Bronchial epithelial cell (primary cell): ENCODE data around the gene FHDC1. TPM values are rescaled to one million over a fixed set of nuclear protein-coding genes. Genes with fewer than 3 reads are reported as not detected.
A peak's percentile ranks its signal among the peaks of the same experiment; 100 is the strongest.
"Not testable (repeated sequence)": the region's sequence is repeated elsewhere in the genome, so short reads cannot be mapped to it uniquely, and the experiment has no call there.

Source experiments
- DNase-seq: peaks from one replicate; pipeline ENCODE4 v3.0.0-alpha.2; 2010; ENCODE audit warnings: low read depth
- FAIRE-seq: peaks from 2 replicates; lab custom pipeline; 2011; peaks lifted over from hg19 to GRCh38; lab: Jason Lieb, UNC
- H3K27me3 ChIP-seq: 2 replicates; pipeline ENCODE4 v1.5.1; 2011; ENCODE audit warnings: low read length; ENCODE audit not compliant: control insufficient read depth, insufficient read depth
- H3K36me3 ChIP-seq: 2 replicates; pipeline ENCODE4 v1.5.1; 2011; ENCODE audit warnings: low read length; ENCODE audit not compliant: control insufficient read depth, insufficient read depth
- H3K4me3 ChIP-seq: 2 replicates; pipeline ENCODE4 v1.5.1; 2011; ENCODE audit warnings: mild to moderate bottlenecking, low read depth, low read length, control low read depth
- CTCF ChIP-seq: IDR thresholded peaks from 2 replicates; pipeline ENCODE4 v1.5.1; 2011; ENCODE audit warnings: mild to moderate bottlenecking, moderate library complexity, low read length, control low read depth, inconsistent platforms; ENCODE audit not compliant: insufficient read depth, severe bottlenecking
- total RNA-seq: library from RNA; depleted of rRNA; stranded (reverse); fragments of >200 nt; gene quantifications from 2 replicates; pipeline ENCODE4 v1.2.1, GENCODE V29; 2014

The FHDC1 gene, protein sequence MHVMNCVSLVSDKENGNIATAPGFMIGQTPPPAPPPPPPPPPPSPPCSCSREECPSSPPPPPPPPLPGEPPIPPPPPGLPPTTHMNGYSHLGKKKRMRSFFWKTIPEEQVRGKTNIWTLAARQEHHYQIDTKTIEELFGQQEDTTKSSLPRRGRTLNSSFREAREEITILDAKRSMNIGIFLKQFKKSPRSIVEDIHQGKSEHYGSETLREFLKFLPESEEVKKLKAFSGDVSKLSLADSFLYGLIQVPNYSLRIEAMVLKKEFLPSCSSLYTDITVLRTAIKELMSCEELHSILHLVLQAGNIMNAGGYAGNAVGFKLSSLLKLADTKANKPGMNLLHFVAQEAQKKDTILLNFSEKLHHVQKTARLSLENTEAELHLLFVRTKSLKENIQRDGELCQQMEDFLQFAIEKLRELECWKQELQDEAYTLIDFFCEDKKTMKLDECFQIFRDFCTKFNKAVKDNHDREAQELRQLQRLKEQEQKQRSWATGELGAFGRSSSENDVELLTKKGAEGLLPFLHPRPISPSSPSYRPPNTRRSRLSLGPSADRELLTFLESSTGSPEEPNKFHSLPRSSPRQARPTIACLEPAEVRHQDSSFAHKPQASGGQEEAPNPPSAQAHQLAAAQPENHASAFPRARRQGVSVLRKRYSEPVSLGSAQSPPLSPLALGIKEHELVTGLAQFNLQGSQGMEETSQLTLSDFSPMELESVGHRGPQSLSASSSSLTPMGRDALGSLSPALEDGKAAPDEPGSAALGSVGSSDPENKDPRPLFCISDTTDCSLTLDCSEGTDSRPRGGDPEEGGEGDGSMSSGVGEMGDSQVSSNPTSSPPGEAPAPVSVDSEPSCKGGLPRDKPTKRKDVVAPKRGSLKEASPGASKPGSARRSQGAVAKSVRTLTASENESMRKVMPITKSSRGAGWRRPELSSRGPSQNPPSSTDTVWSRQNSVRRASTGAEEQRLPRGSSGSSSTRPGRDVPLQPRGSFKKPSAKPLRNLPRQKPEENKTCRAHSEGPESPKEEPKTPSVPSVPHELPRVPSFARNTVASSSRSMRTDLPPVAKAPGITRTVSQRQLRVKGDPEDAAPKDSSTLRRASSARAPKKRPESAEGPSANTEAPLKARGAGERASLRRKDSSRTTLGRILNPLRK
- total RNA-seq = 0.53 and 2.4 TPM in 2 replicates

- FAIRE-seq (no peak), DNase-seq (no peak)
- Histone ChIP-seq H3K27me3 (no peaks in the 10 kb centered on the region), H3K36me3 (no peaks in the 10 kb centered on the region), H3K4me3 (peak within 1 kb of the TSS; percentile 78)
- peak; percentile 18 for TF ChIP-seq CTCF
These were observed at the start of gene FHDC1 for GRCh38 chr4:152935631-152936445. Gene FHDC1 (plus strand): TSS chr4:152936323. CDS start chr4:152943058, 6,735 bp downstream.

DNA sequence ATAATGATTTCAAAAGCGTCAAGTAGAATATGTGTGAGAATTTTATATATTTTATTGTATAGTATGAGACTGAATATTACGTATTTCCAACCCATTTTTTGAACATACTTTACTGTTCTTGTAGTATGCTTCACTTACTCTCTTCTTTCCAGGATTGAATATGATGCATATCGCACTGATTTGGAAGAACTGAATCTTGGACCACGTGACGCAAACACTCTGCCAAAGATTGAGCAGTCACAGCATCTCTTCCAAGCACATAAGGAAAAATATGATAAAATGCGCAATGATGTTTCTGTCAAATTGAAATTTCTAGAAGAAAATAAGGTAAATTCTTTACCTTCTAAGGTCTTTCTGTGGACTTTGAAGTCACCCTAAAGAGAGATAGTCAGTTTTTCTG lies 48.1 kb upstream of the FHDC1 start:
- H3K36me3 ChIP-seq = peaks cover 2% of the 10 kb centered on the region
- no peak for TF ChIP-seq CTCF
- no peak for FAIRE-seq

GRCh38 chr4:152892974-152893373 lies 43.1 kb upstream of the FHDC1 start:
- no peak overlapping the region for H3K4me3 ChIP-seq
- DNase-seq (no peak), FAIRE-seq (no peak)
- no peaks in the 10 kb centered on the region for H3K27me3 ChIP-seq
- peaks cover 2% of the 10 kb centered on the region for H3K36me3 ChIP-seq
- no peak for TF ChIP-seq CTCF

More for the DNA sequence above, 48.1 kb upstream of the FHDC1 start:
- H3K4me3 ChIP-seq = no peak overlapping the region
- no peaks in the 10 kb centered on the region for H3K27me3 ChIP-seq
- DNase-seq = no peak

- FAIRE-seq = no peak
- Histone ChIP-seq H3K36me3 (no peaks in the 10 kb centered on the region), H3K27me3 (no peaks in the 10 kb centered on the region), H3K4me3 (no peak overlapping the region)
- DNase-seq = peak; percentile 78
- no peak for TF ChIP-seq CTCF
These were observed 41.5 kb upstream of the FHDC1 start for GRCh38 chr4:152894673-152895072.

- no peak for DNase-seq
- no peak for FAIRE-seq
- TF ChIP-seq CTCF = no peak
- Histone ChIP-seq H3K36me3 (no peaks in the 10 kb centered on the region), H3K4me3 (no peak overlapping the region), H3K27me3 (no peaks in the 10 kb centered on the region)
These were observed 39.3 kb upstream of the FHDC1 start for GRCh38 chr4:152896811-152897210.

DNA sequence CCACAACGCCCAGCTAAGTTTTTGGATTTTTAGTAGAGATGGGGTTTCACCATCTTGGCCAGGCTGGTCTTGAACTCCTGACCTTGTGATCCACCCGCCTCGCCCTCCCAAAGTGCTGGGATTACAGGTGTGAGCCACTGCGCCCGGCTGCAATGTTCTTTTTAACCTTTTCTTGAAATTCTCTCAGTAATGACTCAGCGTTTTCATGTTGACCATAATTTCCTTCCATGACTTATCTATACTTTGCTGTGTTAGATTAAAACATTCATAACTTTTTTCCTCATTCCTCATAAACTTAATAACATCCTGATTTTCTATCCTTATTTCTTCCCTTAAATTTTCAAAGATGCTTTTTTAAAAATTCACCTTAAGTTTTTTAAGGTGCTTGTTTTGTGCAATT lies 38.0 kb upstream of the FHDC1 start:
- not testable (repeated sequence) for H3K27me3 ChIP-seq, DNase-seq, FAIRE-seq, H3K36me3 ChIP-seq, H3K4me3 ChIP-seq
